ENCODE results near the gene TIAM2. TPM values are rescaled to one million over a fixed set of nuclear protein-coding genes. Genes with fewer than 3 reads are reported as not detected.

Gene TIAM2
- total and polyA plus RNA-seq, 9 of the 15 experiments (the other 6 are each of a cell fraction or from before 2014, with no cell fraction given): 0.73 to 6.5 (median 4.3) TPM

DNA sequence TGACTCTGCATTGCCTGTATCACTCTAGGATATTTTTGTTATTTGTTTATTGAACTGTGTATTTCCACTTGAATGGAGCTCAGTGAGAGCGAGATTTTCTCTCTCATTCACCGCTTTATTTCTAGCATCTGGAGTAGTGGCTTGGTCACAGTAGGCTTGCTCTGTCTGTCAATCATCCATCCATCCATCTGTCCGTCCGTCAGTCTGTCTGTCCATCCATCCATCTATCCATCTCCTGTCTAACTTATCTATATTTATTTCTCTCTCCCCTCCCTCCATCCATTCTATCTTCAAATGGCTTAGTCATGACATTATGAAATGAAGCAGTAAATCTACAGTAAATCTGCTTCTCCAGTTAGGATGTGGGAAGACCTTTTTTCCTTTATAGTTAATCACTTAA, 94.6 kb downstream of the TIAM2 start (continued):
- no peak for TF ChIP-seq MTA3 (IDR thresholded peaks at IDR 0.05; ENCODE audit: borderline replicate concordance)
- no peak for TF ChIP-seq MED1 (CRISPR knock-in tag; IDR thresholded peaks at IDR 0.05; ENCODE audit: borderline replicate concordance)
- TF ChIP-seq, protein P1, sequence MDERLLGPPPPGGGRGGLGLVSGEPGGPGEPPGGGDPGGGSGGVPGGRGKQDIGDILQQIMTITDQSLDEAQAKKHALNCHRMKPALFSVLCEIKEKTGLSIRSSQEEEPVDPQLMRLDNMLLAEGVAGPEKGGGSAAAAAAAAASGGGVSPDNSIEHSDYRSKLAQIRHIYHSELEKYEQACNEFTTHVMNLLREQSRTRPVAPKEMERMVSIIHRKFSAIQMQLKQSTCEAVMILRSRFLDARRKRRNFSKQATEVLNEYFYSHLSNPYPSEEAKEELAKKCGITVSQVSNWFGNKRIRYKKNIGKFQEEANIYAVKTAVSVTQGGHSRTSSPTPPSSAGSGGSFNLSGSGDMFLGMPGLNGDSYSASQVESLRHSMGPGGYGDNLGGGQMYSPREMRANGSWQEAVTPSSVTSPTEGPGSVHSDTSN (CRISPR knock-in tag; IDR thresholded peaks at IDR 0.05; ENCODE audit: low read depth): no peak
- TF ChIP-seq, protein P1 (tag; conservative IDR thresholded peaks at IDR 0.05; ENCODE audit: low read depth): peak; percentile 74
- TF ChIP-seq, protein P2, sequence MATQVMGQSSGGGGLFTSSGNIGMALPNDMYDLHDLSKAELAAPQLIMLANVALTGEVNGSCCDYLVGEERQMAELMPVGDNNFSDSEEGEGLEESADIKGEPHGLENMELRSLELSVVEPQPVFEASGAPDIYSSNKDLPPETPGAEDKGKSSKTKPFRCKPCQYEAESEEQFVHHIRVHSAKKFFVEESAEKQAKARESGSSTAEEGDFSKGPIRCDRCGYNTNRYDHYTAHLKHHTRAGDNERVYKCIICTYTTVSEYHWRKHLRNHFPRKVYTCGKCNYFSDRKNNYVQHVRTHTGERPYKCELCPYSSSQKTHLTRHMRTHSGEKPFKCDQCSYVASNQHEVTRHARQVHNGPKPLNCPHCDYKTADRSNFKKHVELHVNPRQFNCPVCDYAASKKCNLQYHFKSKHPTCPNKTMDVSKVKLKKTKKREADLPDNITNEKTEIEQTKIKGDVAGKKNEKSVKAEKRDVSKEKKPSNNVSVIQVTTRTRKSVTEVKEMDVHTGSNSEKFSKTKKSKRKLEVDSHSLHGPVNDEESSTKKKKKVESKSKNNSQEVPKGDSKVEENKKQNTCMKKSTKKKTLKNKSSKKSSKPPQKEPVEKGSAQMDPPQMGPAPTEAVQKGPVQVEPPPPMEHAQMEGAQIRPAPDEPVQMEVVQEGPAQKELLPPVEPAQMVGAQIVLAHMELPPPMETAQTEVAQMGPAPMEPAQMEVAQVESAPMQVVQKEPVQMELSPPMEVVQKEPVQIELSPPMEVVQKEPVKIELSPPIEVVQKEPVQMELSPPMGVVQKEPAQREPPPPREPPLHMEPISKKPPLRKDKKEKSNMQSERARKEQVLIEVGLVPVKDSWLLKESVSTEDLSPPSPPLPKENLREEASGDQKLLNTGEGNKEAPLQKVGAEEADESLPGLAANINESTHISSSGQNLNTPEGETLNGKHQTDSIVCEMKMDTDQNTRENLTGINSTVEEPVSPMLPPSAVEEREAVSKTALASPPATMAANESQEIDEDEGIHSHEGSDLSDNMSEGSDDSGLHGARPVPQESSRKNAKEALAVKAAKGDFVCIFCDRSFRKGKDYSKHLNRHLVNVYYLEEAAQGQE (IDR thresholded peaks at IDR 0.05; ENCODE audit: borderline replicate concordance): no peak
- TF ChIP-seq, protein P2 (CRISPR knock-in tag; IDR thresholded peaks at IDR 0.05; ENCODE audit: low read depth): no peak
- TF ChIP-seq CHD1 (IDR thresholded peaks at IDR 0.05; ENCODE audit: low read length): no peak
- TF ChIP-seq RBM15 (IDR thresholded peaks at IDR 0.05; ENCODE audit: insufficient read depth, low read length): no peak
- TF ChIP-seq HSF4 (CRISPR knock-in tag; IDR thresholded peaks at IDR 0.05; ENCODE audit: borderline replicate concordance): no peak
- TF ChIP-seq, protein P3, sequence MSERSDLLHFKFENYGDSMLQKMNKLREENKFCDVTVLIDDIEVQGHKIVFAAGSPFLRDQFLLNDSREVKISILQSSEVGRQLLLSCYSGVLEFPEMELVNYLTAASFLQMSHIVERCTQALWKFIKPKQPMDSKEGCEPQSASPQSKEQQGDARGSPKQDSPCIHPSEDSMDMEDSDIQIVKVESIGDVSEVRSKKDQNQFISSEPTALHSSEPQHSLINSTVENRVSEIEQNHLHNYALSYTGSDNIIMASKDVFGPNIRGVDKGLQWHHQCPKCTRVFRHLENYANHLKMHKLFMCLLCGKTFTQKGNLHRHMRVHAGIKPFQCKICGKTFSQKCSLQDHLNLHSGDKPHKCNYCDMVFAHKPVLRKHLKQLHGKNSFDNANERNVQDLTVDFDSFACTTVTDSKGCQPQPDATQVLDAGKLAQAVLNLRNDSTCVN (CRISPR knock-in tag; IDR thresholded peaks at IDR 0.05): no peak
- no peak for TF ChIP-seq JUND (IDR thresholded peaks at IDR 0.05; ENCODE audit: borderline replicate concordance, low read depth, low read length)
- no peak for TF ChIP-seq JUND (tag; IDR thresholded peaks at IDR 0.05; ENCODE audit: borderline replicate concordance, low read depth, low read length)

Data from K562 (cell line).